ENCODE data around the gene ZNF334.

DNA sequence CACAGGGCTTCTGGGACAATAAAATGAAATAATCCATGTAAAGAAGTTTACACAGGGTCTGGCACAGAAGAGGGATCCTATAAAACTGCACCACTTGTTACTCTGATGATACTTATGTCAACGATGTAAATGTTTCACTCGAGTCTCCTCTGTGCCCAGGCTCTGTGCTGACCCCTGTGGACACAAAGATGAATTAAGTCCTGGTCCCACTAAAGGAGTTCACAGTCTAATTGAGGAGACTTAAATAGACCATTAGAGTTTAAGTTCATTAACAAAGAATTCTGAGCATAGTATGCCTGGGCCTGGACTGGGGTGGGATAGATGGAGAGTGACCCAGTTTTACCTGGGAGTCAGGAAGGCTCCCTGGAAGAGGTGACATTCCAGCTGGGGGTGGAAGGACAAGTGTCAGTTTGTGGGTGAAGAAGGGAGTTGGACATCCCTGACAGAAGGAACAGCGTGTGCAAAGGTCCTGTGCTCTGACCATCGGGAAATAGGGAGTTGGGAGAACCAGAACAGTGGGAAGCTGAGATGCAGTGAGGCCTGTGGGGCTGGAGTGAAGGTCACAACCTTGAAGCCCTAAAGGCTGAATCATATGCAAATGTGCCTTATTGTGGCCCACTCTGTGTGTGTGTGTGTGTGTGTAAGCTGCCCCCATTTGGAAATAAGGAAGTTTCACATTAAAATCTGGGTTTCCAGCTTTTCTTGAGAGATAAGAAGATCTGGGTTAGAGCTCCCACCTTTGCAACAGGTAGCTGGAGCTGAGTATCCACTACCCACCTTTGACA lies 36.0 kb upstream of the ZNF334 start:
- TF ChIP-seq, protein P1, sequence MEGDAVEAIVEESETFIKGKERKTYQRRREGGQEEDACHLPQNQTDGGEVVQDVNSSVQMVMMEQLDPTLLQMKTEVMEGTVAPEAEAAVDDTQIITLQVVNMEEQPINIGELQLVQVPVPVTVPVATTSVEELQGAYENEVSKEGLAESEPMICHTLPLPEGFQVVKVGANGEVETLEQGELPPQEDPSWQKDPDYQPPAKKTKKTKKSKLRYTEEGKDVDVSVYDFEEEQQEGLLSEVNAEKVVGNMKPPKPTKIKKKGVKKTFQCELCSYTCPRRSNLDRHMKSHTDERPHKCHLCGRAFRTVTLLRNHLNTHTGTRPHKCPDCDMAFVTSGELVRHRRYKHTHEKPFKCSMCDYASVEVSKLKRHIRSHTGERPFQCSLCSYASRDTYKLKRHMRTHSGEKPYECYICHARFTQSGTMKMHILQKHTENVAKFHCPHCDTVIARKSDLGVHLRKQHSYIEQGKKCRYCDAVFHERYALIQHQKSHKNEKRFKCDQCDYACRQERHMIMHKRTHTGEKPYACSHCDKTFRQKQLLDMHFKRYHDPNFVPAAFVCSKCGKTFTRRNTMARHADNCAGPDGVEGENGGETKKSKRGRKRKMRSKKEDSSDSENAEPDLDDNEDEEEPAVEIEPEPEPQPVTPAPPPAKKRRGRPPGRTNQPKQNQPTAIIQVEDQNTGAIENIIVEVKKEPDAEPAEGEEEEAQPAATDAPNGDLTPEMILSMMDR (conservative IDR thresholded peaks at IDR 0.05): no peak
- TF ChIP-seq EZH2 (IDR thresholded peaks at IDR 0.05; ENCODE audit: low read depth): no peak

Measured in PC-9 (cell line).